ENCODE measurements around the gene CASTOR2. TPM values are rescaled to one million over a fixed set of nuclear protein-coding genes. Genes with fewer than 3 reads are reported as not detected.
"Not testable (repeated sequence)": the region's sequence is repeated elsewhere in the genome, so short reads cannot be mapped to it uniquely, and the experiment has no call there.

CASTOR2 gene
- total RNA-seq, 1 donor from 2014 or later = 21.3 TPM

GRCh38 chr7:74966208-74966854, 1.8 kb downstream of the CASTOR2 start:
- H3K79me2 ChIP-seq (ENCODE audit: insufficient read depth, low read length); H3K9ac ChIP-seq (ENCODE audit: low read length); H3K27ac ChIP-seq (ENCODE audit: low read depth, low read length); H3K27ac Mint-ChIP-seq (ENCODE audit: unreplicated experiment); H3K9me3 Mint-ChIP-seq (ENCODE audit: unreplicated experiment); H4K20me1 ChIP-seq (ENCODE audit: insufficient read depth, low read length); H3K9me3 ChIP-seq (ENCODE audit: insufficient read depth, low read depth, low read length); H3K27me3 ChIP-seq (ENCODE audit: insufficient read depth, low read length); H3K36me3 ChIP-seq (ENCODE audit: insufficient read depth, low read length); H3K36me3 Mint-ChIP-seq (ENCODE audit: low read depth, unreplicated experiment); H3K27me3 Mint-ChIP-seq (ENCODE audit: low read depth, unreplicated experiment); H3K4me3 Mint-ChIP-seq (ENCODE audit: unreplicated experiment); H2AFZ ChIP-seq (ENCODE audit: low read depth, low read length); DNase-seq (ENCODE audit: low read depth); FAIRE-seq; H3K4me2 ChIP-seq (ENCODE audit: low read length); H3K4me3 ChIP-seq (ENCODE audit: insufficient read depth, low read depth, low read length); H3K4me1 ChIP-seq (ENCODE audit: insufficient read depth, low read length); H3K4me1 Mint-ChIP-seq (ENCODE audit: low read depth, unreplicated experiment): not testable (repeated sequence)

DNA sequence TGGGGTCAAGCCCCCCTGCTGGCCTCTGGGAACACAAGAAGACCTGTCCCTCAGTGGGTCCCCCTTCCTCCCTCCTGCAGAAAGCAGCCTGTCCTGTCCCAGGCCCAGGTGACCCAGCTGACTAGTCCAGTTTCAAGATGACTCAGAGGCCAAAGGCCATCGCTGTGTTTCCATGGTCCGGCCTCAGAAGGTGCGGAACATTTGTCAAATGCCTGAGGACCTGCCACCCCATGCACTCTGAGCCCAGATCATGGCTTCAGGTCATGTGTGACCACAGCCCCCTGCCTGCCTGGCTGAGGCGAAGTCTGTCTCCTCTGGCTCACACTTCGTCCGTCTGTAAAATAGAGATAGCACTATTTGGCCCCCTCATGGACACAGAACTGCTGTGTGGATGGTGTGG, 2.4 kb downstream of the CASTOR2 start:
- H3K36me3 ChIP-seq (ENCODE audit: insufficient read depth, low read length); H3K9me3 Mint-ChIP-seq (ENCODE audit: unreplicated experiment); H3K4me3 ChIP-seq (ENCODE audit: insufficient read depth, low read depth, low read length); H3K27ac ChIP-seq (ENCODE audit: low read depth, low read length); H4K20me1 ChIP-seq (ENCODE audit: insufficient read depth, low read length); DNase-seq (ENCODE audit: low read depth); H3K9ac ChIP-seq (ENCODE audit: low read length); H3K79me2 ChIP-seq (ENCODE audit: insufficient read depth, low read length); H3K27me3 ChIP-seq (ENCODE audit: insufficient read depth, low read length); H3K27ac Mint-ChIP-seq (ENCODE audit: unreplicated experiment); H3K4me1 Mint-ChIP-seq (ENCODE audit: low read depth, unreplicated experiment); H3K27me3 Mint-ChIP-seq (ENCODE audit: low read depth, unreplicated experiment); H3K9me3 ChIP-seq (ENCODE audit: insufficient read depth, low read depth, low read length); H3K4me3 Mint-ChIP-seq (ENCODE audit: unreplicated experiment); H3K4me2 ChIP-seq (ENCODE audit: low read length); H3K36me3 Mint-ChIP-seq (ENCODE audit: low read depth, unreplicated experiment); H3K4me1 ChIP-seq (ENCODE audit: insufficient read depth, low read length); FAIRE-seq; H2AFZ ChIP-seq (ENCODE audit: low read depth, low read length): not testable (repeated sequence)

DNA sequence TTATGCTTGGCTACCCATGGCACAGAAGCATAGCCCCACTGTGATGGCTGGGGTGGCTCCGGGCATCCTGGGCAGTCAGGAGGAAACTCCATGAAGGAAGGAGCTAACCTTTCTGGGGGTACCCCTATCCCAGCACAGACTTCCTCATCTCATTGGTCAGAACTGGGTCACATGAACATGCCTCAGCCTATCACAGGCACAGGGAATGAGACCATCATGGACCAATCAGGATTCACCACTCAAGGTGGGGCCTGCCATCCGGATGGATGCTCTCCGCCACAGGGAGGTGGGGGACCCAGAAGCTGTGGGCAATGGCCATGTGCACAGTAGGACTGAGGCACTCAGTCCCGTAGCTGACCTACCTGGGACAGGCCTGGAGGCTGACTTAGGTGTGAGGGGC, 6.9 kb downstream of the CASTOR2 start:
- not testable (repeated sequence) for DNase-seq (ENCODE audit: low read depth); H3K4me3 Mint-ChIP-seq (ENCODE audit: unreplicated experiment)

GRCh38 chr7:74972377-74972776, 7.9 kb downstream of the CASTOR2 start:
- H3K27me3 Mint-ChIP-seq (ENCODE audit: low read depth, unreplicated experiment); H3K9ac ChIP-seq (ENCODE audit: low read length); H3K4me2 ChIP-seq (ENCODE audit: low read length); H3K27ac ChIP-seq (ENCODE audit: low read depth, low read length); H3K4me3 Mint-ChIP-seq (ENCODE audit: unreplicated experiment); H3K27me3 ChIP-seq (ENCODE audit: insufficient read depth, low read length); FAIRE-seq; H3K4me3 ChIP-seq (ENCODE audit: insufficient read depth, low read depth, low read length); H3K27ac Mint-ChIP-seq (ENCODE audit: unreplicated experiment); H3K4me1 ChIP-seq (ENCODE audit: insufficient read depth, low read length); DNase-seq (ENCODE audit: low read depth); H3K36me3 ChIP-seq (ENCODE audit: insufficient read depth, low read length); H3K79me2 ChIP-seq (ENCODE audit: insufficient read depth, low read length); H3K9me3 Mint-ChIP-seq (ENCODE audit: unreplicated experiment); H3K9me3 ChIP-seq (ENCODE audit: insufficient read depth, low read depth, low read length); H3K36me3 Mint-ChIP-seq (ENCODE audit: low read depth, unreplicated experiment); H4K20me1 ChIP-seq (ENCODE audit: insufficient read depth, low read length); H2AFZ ChIP-seq (ENCODE audit: low read depth, low read length); H3K4me1 Mint-ChIP-seq (ENCODE audit: low read depth, unreplicated experiment): not testable (repeated sequence)

More for the DNA sequence above, 6.9 kb downstream of the CASTOR2 start:
- not testable (repeated sequence) for H2AFZ ChIP-seq (ENCODE audit: low read depth, low read length); H3K36me3 Mint-ChIP-seq (ENCODE audit: low read depth, unreplicated experiment); H4K20me1 ChIP-seq (ENCODE audit: insufficient read depth, low read length); H3K9me3 ChIP-seq (ENCODE audit: insufficient read depth, low read depth, low read length); H3K4me1 ChIP-seq (ENCODE audit: insufficient read depth, low read length); H3K27ac Mint-ChIP-seq (ENCODE audit: unreplicated experiment); H3K4me1 Mint-ChIP-seq (ENCODE audit: low read depth, unreplicated experiment); H3K79me2 ChIP-seq (ENCODE audit: insufficient read depth, low read length); H3K27me3 Mint-ChIP-seq (ENCODE audit: low read depth, unreplicated experiment); H3K9me3 Mint-ChIP-seq (ENCODE audit: unreplicated experiment); H3K4me3 ChIP-seq (ENCODE audit: insufficient read depth, low read depth, low read length); H3K4me2 ChIP-seq (ENCODE audit: low read length); H3K36me3 ChIP-seq (ENCODE audit: insufficient read depth, low read length); H3K27me3 ChIP-seq (ENCODE audit: insufficient read depth, low read length); H3K9ac ChIP-seq (ENCODE audit: low read length); FAIRE-seq; H3K27ac ChIP-seq (ENCODE audit: low read depth, low read length)

- H3K36me3 Mint-ChIP-seq (ENCODE audit: low read depth, unreplicated experiment); H2AFZ ChIP-seq (ENCODE audit: low read depth, low read length); H3K27me3 ChIP-seq (ENCODE audit: insufficient read depth, low read length); H3K27ac ChIP-seq (ENCODE audit: low read depth, low read length); H3K4me1 ChIP-seq (ENCODE audit: insufficient read depth, low read length); H3K27ac Mint-ChIP-seq (ENCODE audit: unreplicated experiment); FAIRE-seq; H4K20me1 ChIP-seq (ENCODE audit: insufficient read depth, low read length); H3K9me3 Mint-ChIP-seq (ENCODE audit: unreplicated experiment); H3K4me2 ChIP-seq (ENCODE audit: low read length); H3K36me3 ChIP-seq (ENCODE audit: insufficient read depth, low read length); H3K4me3 Mint-ChIP-seq (ENCODE audit: unreplicated experiment); H3K4me3 ChIP-seq (ENCODE audit: insufficient read depth, low read depth, low read length); H3K27me3 Mint-ChIP-seq (ENCODE audit: low read depth, unreplicated experiment); H3K9ac ChIP-seq (ENCODE audit: low read length); H3K4me1 Mint-ChIP-seq (ENCODE audit: low read depth, unreplicated experiment); DNase-seq (ENCODE audit: low read depth); H3K79me2 ChIP-seq (ENCODE audit: insufficient read depth, low read length); H3K9me3 ChIP-seq (ENCODE audit: insufficient read depth, low read depth, low read length): not testable (repeated sequence)
Measured at GRCh38 chr7:74975959-74976358, 11.5 kb downstream of the CASTOR2 start.

- H3K4me2 ChIP-seq (ENCODE audit: low read length); H3K4me3 Mint-ChIP-seq (ENCODE audit: unreplicated experiment); H3K9me3 Mint-ChIP-seq (ENCODE audit: unreplicated experiment); H3K9me3 ChIP-seq (ENCODE audit: insufficient read depth, low read depth, low read length); FAIRE-seq; H3K4me1 ChIP-seq (ENCODE audit: insufficient read depth, low read length); H3K79me2 ChIP-seq (ENCODE audit: insufficient read depth, low read length); H3K36me3 ChIP-seq (ENCODE audit: insufficient read depth, low read length); H3K36me3 Mint-ChIP-seq (ENCODE audit: low read depth, unreplicated experiment); H3K4me1 Mint-ChIP-seq (ENCODE audit: low read depth, unreplicated experiment); H2AFZ ChIP-seq (ENCODE audit: low read depth, low read length); H3K27me3 ChIP-seq (ENCODE audit: insufficient read depth, low read length); DNase-seq (ENCODE audit: low read depth); H3K9ac ChIP-seq (ENCODE audit: low read length); H3K27me3 Mint-ChIP-seq (ENCODE audit: low read depth, unreplicated experiment); H3K4me3 ChIP-seq (ENCODE audit: insufficient read depth, low read depth, low read length); H4K20me1 ChIP-seq (ENCODE audit: insufficient read depth, low read length); H3K27ac Mint-ChIP-seq (ENCODE audit: unreplicated experiment); H3K27ac ChIP-seq (ENCODE audit: low read depth, low read length): not testable (repeated sequence)
Measured at GRCh38 chr7:74977523-74977922, 13.0 kb downstream of the CASTOR2 start.

Measured in astrocyte (in vitro differentiated cells and primary cell).